ENCODE measurements around the gene INPP4B. TPM values are rescaled to one million over a fixed set of nuclear protein-coding genes. Genes with fewer than 3 reads are reported as not detected.
"Not testable (repeated sequence)": the region's sequence is repeated elsewhere in the genome, so short reads cannot be mapped to it uniquely, and the experiment has no call there.

The INPP4B gene
- polyA plus RNA-seq, 4 donors: 4.9 to 8.7 (median 8.1) TPM

DNA sequence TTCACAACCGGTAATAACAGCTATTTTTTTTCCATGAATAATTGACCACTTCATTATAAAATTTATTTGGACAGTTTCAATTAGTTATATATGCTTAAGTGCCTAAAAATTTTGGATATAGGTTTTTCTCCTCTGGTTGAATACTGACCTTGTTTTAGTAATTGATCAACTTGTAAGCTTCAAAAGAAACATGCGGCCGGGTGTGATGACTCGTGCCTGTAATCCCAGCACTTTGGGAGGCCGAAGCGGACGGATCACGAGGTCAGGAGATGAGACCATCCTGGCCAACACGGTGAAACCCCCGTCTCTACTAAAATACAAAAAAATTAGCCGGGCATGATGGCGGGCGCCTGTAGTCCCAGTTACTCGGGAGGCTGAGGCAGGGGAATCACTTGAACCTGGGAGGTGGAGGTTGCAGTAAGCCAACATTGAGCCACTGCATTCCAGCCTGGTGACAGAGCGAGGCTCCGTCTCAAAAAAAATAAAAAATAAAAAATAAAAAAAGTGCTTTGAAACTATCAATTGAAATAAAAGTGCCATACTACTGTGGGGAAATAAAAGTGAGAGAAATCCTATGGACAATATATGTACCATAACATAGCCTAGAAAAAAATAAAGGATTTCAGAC, 448.6 kb downstream of the INPP4B start:
- not testable (repeated sequence) for DNase-seq (ENCODE audit: low read depth in 4 of 4, low spot score in 3 of 4)

DNA sequence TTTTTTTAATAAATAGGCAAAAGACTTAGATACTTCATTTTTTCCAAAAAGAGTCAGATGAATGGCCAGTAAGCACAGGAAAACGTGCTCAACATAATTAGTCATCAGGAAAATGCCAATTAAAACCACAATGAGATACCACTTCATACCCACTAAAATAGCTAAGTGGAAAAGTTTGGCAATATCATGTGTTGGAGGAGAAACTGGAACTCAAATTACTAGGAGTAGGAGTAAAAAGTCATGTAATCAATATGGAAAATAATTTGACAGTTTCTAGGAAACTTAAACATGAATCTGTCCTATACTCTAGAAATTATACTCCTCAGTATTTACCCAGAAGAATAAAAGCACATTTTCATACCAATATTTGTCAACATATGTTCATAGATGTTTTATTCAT, 449.8 kb downstream of the INPP4B start:
- DNase-seq (ENCODE audit: low read depth in 4 of 4, low spot score in 3 of 4): no peak

DNA sequence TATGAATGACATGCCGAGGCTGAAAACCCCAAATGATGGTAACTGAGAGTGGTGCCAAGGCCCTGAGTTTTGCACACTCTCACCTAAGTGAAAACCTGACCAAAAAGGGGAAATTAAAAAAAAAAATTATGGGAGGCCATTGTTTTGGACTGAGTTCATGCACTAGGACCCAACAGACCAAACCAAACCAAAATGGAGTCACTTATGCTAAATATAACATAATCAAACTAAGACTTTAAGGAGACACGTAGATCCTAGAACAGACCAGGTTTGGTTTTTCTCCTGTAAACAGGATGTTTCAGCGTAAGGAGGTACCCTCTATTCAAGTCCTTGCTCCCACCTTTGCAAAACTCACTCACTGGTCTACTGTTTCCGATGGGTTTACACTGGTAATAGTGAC, 453.0 kb downstream of the INPP4B start:
- DNase-seq (ENCODE audit: low read depth in 4 of 4, low spot score in 3 of 4): no peak

DNA sequence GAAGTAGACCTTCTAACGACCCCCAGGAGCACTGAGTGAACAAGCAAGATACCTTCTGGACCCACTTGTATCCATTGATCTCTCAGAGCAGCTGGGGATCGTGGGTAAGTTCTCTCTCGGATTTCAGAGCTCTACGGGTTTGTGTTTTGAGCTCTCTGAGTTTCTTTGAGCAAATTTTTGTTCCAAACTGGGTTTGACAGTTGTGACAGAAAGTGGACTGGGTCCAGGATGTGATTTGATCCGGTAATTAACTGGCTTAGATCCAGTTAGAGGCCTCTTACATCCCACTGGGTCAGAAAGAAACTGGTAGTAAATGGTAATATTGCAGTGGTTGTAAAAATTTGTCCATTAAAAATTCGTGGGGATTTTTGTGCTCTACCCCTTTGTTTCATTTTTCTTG, 459.2 kb downstream of the INPP4B start:
- DNase-seq (ENCODE audit: low read depth in 4 of 4, low spot score in 3 of 4): no peak

DNA sequence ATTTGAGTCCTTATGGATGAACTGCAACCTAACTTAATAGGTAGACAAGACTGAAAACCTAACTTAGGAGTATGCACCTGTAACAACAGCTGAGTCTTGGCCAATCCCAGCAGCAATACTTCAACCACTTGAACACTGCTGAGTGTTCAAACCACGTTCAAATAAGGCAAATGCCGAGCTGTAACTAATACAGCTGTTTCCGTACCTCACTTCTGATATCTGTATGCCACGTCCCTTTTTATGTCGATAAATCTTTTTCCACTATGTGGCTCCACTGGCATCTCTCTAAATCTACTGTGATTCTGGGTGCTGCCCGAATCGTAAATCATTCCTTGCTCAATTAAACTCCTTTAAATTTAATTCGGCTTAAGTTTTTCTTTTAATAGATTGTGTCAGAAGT, 459.7 kb downstream of the INPP4B start:
- no peak for DNase-seq (ENCODE audit: low read depth in 4 of 4, low spot score in 3 of 4)

DNA sequence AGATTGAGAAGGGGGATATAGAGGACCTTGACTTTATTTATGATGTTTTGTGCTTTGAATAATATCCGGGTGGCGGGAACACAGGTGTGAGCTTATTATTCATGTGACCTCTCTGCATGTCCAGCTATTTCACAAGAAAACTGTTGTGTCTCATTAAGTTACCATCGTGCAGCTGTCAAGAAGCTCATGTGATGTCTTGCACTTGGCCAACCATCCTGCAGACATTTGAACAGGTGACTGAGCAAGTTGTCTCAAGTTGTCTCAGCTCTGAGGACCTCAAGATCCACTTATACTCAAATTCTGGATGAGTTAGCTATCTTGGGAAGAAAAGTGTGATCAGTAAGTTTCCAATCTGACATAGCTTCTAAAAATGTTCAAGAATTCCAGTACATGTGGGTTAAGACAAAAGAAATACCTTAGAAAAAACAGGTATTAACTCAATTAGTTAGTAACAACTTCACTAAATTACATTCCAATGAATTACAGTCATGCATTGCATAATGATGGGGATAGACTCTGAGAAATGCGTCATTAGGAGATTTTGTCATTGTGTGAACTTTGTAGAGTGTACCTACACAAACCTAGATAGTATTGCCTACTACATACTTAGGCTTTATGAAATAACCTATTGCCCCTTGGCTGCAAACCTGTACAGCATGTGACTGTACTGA, 462.2 kb downstream of the INPP4B start:
- no peak for DNase-seq (ENCODE audit: low read depth in 4 of 4, low spot score in 3 of 4)

DNA sequence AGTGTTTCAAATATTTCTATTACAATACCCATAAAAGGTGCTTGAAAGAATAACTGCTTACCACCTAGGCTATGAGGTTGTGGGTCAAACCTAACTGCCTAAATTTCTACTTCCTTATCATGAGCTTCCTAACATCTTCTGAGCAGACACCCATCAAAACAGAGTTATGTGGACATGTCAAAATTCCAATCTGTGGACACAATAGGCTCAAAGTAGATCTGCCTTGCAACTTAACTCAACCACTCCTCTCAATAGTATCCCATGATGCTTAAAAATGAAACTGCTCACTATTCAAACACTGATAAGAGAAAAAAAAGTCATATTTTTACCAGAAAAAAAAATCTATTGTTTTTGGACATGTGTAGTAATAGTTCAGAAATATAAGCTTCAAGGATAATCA, 462.7 kb downstream of the INPP4B start:
- no peak for DNase-seq (ENCODE audit: low read depth in 4 of 4, low spot score in 3 of 4)

DNA sequence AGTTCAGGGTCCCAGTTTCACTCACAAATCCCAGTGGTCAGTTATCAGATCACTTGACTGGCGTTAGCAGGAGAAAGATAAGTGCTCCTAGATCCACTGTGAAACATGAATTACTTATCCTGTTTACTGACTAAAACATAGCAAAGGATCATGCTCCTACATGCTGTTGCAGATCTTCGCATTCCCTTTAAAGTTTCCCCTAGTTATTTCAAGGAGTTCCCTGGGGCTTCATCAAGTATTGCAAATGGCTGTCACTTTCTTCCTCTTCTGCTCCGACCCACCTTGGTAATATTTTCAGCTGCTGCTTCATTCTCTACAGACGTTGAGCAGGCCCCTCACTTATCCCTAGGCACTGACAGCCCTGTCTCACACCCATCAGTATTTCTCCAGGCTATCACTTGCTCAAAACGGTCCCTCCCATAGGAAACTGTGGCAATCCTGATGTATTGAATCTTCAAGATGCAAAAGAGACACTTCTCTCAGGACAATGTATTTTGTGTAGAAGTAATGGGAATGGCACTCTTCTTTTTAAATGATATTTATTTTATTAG, 466.0 kb downstream of the INPP4B start:
- DNase-seq (ENCODE audit: low read depth in 4 of 4, low spot score in 3 of 4): no peak

DNA sequence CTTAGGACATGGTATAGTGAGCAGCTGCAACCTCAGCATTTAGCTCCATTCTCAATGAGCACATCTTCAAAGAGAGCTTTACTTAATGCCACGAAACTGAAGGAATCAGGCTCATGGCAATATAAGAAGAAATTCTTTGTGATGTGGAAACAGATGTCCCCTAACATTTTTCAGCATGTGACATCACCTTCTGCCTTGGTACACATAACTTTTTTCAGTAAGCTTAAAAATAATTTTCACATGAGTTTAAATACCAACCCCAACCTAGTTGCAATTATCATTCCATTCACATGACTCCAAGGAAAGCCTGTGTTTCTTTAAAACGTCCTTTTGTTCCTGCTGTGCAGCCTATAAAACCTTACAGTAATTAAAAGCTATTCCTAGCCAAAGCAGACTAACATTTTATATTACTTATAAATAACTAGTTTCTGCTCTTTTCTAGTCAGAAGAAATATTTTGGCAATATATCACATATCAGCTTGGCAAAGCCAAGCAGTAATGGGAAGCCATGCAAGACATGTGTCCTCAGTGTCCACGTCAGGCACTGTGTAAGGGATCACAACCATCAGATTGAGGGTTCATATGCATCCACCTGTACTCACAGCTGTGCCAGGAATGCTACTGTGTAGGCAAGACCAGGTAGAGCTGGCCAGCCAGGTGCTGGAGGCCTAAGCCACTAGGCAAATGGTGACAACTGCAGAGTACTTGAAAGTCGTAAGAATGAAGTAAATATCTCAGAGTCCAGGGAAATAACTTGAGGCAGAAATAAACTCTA, 466.6 kb downstream of the INPP4B start:
- DNase-seq (ENCODE audit: low read depth in 4 of 4, low spot score in 3 of 4): no peak

DNA sequence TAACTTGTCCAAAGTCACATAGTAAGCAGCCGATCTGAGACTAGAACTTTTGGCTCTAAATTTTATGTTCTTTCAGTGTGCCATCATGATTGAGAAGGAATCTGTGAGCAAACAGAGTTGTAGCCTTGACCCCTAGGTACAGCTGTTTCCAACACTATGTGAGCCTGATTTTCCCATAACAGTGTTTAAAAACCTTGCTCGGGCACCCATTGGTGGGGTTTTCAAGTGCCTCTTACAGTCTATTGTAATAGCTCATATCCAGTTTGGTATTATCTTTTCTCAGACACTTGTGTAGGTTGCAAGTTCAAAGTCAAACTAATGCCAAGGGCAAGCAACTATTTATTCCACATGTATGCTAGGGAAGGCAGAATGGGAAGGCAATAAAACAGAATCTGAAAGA, 467.9 kb downstream of the INPP4B start:
- no peak for DNase-seq (ENCODE audit: low read depth in 4 of 4, low spot score in 3 of 4)

DNA sequence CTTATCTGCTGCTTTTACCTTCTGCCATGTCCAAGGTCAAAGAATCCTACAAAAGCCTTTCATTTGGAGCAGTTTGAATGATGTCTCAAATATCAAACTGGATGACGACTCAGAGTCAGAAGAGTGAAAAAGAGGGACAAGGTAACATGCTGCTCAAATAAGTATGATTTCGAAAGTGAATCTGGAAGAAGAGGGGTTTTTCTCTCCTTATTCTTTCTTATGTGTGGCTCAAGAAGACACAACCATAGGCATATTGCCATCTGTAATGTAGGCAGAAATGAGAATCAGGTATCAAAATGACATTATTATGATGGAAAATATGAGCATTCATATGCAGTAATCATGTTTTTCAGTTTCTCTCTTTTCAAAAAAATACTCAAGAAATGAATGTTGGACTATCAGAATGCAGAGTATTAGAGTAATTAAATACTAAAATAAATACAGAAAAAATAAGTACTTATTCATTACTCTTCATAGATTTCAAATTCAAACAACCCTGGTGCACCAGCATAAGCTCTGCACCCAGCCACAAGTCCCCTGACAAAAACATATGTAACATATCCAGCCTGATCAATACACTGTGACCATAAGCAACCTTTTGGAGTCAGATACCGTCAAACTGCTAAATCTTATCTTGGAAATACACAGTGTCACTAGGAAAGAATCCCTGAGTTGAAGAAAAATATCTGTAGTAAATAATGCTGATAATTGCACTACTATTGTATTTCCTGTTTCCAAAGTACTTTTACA, 468.6 kb downstream of the INPP4B start:
- no peak for DNase-seq (ENCODE audit: low read depth in 4 of 4, low spot score in 3 of 4)

DNA sequence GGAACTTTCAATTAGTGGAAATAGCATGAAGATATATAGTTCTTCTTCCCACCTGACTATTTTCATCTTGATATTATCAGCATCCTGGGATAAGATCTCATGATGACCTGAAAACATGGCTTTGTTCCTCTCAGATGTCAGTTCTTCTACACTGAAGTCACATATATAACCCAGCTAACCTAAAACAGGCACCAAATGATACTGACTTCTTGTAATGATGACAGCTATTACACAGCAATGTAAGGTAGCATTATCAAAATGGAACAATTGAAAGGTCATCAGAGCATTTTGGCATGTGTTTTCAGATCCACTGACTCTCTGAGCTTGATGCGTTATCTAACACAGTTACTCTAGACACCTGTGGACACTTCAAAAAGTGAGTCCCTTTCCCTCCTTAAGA, 469.9 kb downstream of the INPP4B start:
- DNase-seq (ENCODE audit: low read depth in 4 of 4, low spot score in 3 of 4): no peak

DNA sequence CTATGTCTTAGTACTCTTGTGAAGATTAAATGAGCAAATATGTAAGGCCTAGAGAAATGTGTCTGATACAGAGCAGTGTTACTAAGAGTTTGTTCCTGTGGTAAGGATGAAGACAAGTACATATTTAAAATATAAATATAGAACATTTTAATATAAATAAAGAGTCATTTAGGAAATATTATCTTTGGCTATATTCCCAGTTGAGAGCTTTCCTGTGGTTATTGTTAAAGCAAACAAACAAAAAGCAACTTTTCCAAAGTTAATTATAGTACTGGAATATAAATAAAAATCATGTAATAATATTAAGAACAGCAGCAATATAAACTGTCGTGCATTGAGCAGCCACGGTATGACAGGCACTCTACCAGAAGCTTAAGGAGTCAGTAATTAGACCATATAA, 472.5 kb downstream of the INPP4B start:
- DNase-seq (ENCODE audit: low read depth in 4 of 4, low spot score in 3 of 4): no peak

DNA sequence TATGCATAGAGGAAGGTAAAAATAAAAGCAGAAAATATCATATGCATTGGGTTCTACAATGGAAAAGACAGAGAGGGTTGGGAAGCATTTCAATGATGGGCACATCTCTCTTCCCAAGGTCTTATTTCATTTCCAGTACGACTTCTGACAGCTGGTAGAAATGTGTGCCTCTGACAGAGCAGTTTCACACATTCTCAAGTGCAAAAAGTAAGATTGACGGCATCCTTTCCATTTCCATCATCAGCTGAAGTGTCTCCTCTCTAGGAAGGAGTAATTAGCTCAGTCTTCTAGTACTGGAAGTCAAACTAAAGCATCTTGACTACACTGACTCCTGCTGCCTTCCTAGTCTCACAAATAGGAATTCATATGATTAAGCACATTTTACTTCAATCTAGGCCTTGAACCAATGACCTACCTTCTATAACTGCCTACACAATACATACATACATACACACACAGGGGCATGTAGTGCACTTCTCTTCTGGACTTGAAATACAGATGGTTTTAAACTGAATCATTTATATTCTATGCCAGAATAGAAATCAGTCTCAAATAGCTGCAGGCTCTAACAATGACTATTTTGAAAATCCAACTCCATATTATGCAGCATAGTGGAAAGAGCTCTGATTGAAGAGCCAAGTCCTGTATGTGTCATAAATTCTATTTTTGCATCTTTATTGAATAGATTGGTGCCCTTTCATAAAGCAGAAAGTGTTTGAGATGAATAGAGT, 473.4 kb downstream of the INPP4B start:
- DNase-seq (ENCODE audit: low read depth in 4 of 4, low spot score in 3 of 4): no peak

DNA sequence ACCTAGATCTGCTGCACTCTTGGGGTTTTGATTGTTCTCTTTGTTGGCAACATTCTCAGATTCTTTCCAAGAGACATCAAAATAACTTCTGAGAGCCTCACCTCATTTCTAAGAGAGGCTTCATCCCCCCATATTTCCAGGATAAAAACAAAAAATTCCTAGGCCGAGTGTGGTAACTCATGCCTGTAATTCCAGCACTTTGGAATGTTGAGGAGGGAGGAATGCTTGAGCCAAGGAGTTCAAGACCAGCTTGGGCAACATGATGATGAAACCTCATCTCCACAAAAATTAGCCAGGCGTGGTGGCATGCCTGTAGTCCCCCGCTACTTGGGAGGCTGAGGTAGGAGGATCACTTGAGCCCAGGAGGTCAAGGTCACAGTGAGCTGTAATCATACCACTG, 477.0 kb downstream of the INPP4B start:
- no peak for DNase-seq (ENCODE audit: low read depth in 4 of 4, low spot score in 3 of 4)

DNA sequence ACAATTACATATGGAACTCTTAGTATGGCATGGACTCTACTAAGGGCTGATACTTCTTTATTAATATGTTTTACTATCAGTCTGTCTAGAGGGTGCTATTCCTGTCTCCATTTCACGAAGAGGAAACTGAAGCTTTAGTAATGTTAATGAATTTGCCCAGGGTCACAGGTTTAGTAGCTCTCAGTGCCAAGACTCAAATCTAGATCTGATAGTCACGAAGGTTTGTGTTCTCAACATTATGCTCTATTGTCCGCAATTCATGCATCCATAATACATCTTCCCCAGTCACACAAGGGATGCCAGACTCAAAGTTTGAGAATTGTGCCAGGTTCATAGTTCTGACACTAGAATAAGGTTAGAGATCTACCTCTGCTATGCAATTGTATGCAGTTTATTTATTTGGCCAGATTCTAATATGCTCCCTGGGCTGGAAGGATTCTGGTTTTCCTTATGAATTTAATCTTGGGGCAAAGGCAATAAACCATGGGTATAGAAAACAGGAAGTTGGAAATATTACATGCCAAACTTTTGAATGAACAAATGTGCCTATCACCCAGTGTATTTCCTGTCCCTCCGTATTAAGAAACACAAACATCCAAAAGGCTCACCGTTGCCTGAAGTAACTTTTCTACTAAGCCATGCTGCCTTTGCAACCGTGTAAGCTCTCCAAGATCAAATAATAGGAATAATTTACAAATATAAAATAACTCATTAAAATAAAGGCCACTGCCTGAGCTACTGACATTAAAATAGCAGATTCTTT, 478.5 kb downstream of the INPP4B start:
- DNase-seq (ENCODE audit: low read depth in 4 of 4, low spot score in 3 of 4): no peak

DNA sequence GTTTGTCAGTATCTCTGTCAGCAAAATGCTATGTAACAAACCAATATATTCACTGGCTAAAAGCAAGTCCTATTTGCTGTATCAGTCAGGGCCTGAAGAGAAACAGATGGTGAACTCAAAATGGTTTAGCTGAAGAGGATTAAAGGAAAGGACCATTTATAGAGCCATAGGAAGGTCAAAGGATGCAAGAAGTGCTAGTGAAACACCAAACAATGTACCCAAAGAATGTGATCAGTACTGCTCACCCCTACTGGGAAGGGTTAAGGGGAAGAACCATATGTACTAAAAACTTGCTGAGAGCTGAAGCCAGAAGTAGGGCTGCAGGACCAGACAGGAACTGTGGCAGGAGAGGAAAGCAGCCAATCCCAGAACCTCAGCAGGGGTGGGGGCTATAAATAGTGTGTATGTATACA, 479.3 kb downstream of the INPP4B start:
- no peak for DNase-seq (ENCODE audit: low read depth in 4 of 4, low spot score in 3 of 4)

DNA sequence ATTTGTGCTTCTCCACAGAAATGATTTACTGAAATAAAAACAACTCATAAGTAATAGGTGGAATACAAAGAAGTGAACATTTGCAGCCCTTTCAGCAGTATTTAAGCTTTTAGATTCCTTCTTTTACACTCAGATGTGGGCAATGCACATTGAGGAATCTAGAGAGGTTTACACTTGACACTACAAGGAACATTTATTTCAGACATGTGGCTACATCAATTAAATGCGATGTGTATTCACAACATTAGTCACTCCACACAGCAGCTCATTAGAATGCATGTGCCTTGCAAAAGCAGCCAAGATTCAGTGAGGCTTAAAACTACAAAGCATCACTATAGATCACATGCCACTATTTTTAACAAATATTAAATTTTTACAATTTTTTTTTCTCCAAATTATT, 480.7 kb downstream of the INPP4B start:
- DNase-seq (ENCODE audit: low read depth in 4 of 4, low spot score in 3 of 4): no peak

DNA sequence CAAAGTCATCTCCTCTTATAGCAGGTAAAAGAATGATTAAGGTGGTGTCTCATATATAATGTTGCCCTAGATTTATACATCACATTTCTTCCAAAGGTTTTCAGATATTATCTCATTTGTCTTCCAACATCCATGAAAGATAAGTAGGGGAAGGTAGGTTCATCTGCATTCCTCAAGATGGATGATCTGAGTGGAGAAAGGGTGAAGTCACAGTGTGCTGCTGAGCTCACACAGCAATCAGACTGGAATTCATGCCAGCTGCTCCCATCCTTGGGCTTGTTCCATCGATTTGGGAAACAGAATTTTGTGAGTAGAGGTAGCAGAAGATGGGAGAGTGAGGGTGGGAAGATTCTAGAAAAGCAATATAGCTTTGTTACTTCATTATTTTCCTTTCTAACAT, 482.4 kb downstream of the INPP4B start:
- no peak for DNase-seq (ENCODE audit: low read depth in 4 of 4, low spot score in 3 of 4)

DNA sequence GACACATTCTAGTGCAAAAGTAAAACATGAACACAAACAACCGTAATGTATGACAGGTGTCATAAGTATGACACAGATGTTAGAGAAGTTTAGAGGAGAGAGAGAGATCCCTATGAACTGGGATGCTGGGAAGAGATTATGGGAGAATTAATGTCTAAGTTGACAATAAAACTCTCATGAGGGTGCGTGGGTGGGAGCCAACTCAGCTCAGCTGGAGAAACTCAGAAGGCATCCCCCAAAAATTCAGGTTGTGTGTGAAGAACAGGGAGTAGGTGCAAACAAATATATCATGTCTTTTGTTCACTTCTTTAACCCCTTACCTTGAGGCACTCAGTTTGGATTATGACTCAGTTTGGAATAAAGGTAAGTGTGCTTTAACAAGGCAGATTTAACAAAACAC, 484.1 kb downstream of the INPP4B start:
- DNase-seq (ENCODE audit: low read depth in 4 of 4, low spot score in 3 of 4): no peak

Data from left renal pelvis (tissue), 4 donors.